Stimulated activated CD8-positive, alpha-beta memory T cell treated with anti-CD3 and anti-CD28 coated beads, Interleukin-4, amount 100 ng/mL, for 24 hours (primary cell): ENCODE results near the gene CSMD2.

Experiments used
- DNase-seq: peaks from one replicate; pipeline ENCODE4 v3.0.0-alpha.2; 2020; ENCODE audit warnings: low read depth

Gene CSMD2

GRCh38 chr1:33852711-33853110 lies 312.3 kb downstream of the CSMD2 start:
- DNase-seq = no peak

- no peak for DNase-seq
Measured at GRCh38 chr1:33850481-33850880, 314.5 kb downstream of the CSMD2 start.

- no peak for DNase-seq
Measured at GRCh38 chr1:33849211-33849610, 315.8 kb downstream of the CSMD2 start.

GRCh38 chr1:33848205-33848937 lies 316.7 kb downstream of the CSMD2 start:
- no peak for DNase-seq

- no peak for DNase-seq
Measured at GRCh38 chr1:33846861-33847260, 318.2 kb downstream of the CSMD2 start.

GRCh38 chr1:33844166-33844565 lies 320.9 kb downstream of the CSMD2 start:
- DNase-seq = no peak

- DNase-seq = no peak
Measured at GRCh38 chr1:33842348-33842747, 322.7 kb downstream of the CSMD2 start.

- DNase-seq = no peak
Measured at GRCh38 chr1:33841494-33841893, 323.5 kb downstream of the CSMD2 start.

GRCh38 chr1:33837635-33838034 lies 327.4 kb downstream of the CSMD2 start:
- DNase-seq = no peak

GRCh38 chr1:33836911-33837310 lies 328.1 kb downstream of the CSMD2 start:
- no peak for DNase-seq

- DNase-seq = no peak
Measured at GRCh38 chr1:33828654-33829053, 336.4 kb downstream of the CSMD2 start.

GRCh38 chr1:33828059-33828458 lies 337.0 kb downstream of the CSMD2 start:
- DNase-seq = no peak

GRCh38 chr1:33826711-33827110 lies 338.3 kb downstream of the CSMD2 start:
- no peak for DNase-seq

- no peak for DNase-seq
Measured at GRCh38 chr1:33826311-33826710, 338.7 kb downstream of the CSMD2 start.

- no peak for DNase-seq
Measured at GRCh38 chr1:33825506-33825905, 339.5 kb downstream of the CSMD2 start.

GRCh38 chr1:33824971-33825370 lies 340.1 kb downstream of the CSMD2 start:
- DNase-seq = no peak

- DNase-seq = no peak
Measured at GRCh38 chr1:33824321-33824720, 340.7 kb downstream of the CSMD2 start.

- no peak for DNase-seq
Measured at GRCh38 chr1:33823830-33824229, 341.2 kb downstream of the CSMD2 start.

GRCh38 chr1:33823401-33823800 lies 341.6 kb downstream of the CSMD2 start:
- no peak for DNase-seq

GRCh38 chr1:33822396-33822795 lies 342.6 kb downstream of the CSMD2 start:
- DNase-seq = no peak

- DNase-seq = no peak
Measured at GRCh38 chr1:33821291-33821690, 343.7 kb downstream of the CSMD2 start.

GRCh38 chr1:33820804-33821203 lies 344.2 kb downstream of the CSMD2 start:
- DNase-seq = no peak

- no peak for DNase-seq
Measured at GRCh38 chr1:33819913-33820311, 345.1 kb downstream of the CSMD2 start.

- DNase-seq = no peak
Measured at GRCh38 chr1:33819290-33819912, 345.6 kb downstream of the CSMD2 start.
